Endothelial cell of umbilical vein (primary cell): ENCODE measurements around the gene PPIL1. TPM values are rescaled to one million over a fixed set of nuclear protein-coding genes. Genes with fewer than 3 reads are reported as not detected.

Experiments
- BruUV-seq: library from RNA; stranded (reverse); fragments of 400-500 nt; replicated peaks from 2 replicates; lab custom pipeline; 2021; lab: Mats Ljungman, UMichigan
- CTCF ChIA-PET: fragments of 300-600, 350-600 bp; sonication (Branson Sonifier 250); formaldehyde crosslinking; loops from one replicate; lab custom pipeline; 2021; ENCODE audit warnings: antibody characterized with exemption, inconsistent platforms; lab: Charles Lee
- POLR2A ChIA-PET: fragments of 300-600, 350-600 bp; sonication (Branson Sonifier 250); formaldehyde crosslinking; loops from one replicate; lab custom pipeline; 2021; ENCODE audit warnings: antibody characterized with exemption, inconsistent platforms; lab: Charles Lee
- DNase-seq: peaks from one replicate; pipeline ENCODE4 v3.0.0-alpha.2; 2011; ENCODE audit warnings: low read depth, low spot score
- FAIRE-seq: peaks from 2 replicates; lab custom pipeline; 2011; peaks lifted over from hg19 to GRCh38; lab: Jason Lieb, UNC
- H2AFZ ChIP-seq: 2 replicates; pipeline ENCODE4 v1.6.0; 2012; ENCODE audit warnings: low read depth, low read length, control low read depth, inconsistent platforms
- H3K27ac ChIP-seq: 2 replicates; pipeline ENCODE4 v1.5.1; 2011; ENCODE audit warnings: low read depth, mild to moderate bottlenecking, control low read depth, low read length, moderate library complexity; ENCODE audit not compliant: insufficient read depth
- H3K27me3 ChIP-seq, 2 experiments: 2 replicates each; pipeline versions ENCODE4 v1.6.0 to v1.6.1; 2011; ENCODE audit warnings: low read length in 2 of 2, mixed read lengths in 1 of 2; ENCODE audit not compliant: control insufficient read depth in 2 of 2, insufficient read depth in 2 of 2
- H3K36me3 ChIP-seq, 2 experiments: 2 replicates in 1 of 2; 3 replicates in 1 of 2; pipeline ENCODE4 v1.5.1; 2011; ENCODE audit warnings: low read length in 2 of 2, mild to moderate bottlenecking in 1 of 2, moderate library complexity in 1 of 2; ENCODE audit not compliant: control insufficient read depth in 2 of 2, insufficient read depth in 2 of 2; ENCODE audit errors: extremely low read depth in 1 of 2
- H3K4me1 ChIP-seq: 3 replicates; pipeline ENCODE4 v1.5.1; 2011; ENCODE audit warnings: mild to moderate bottlenecking, low read length; ENCODE audit not compliant: control insufficient read depth, insufficient read depth; ENCODE audit errors: extremely low read depth
- H3K4me2 ChIP-seq: 2 replicates; pipeline ENCODE4 v1.6.1; 2011; ENCODE audit warnings: low read length, control low read depth, mixed read lengths; ENCODE audit not compliant: insufficient read depth
- H3K4me3 ChIP-seq, 3 experiments: fragments of 200-600 bp in 1 of 3; sonication (generic), shearing (Covaris generic) in 1 of 3; replicated peaks in 1 of 3; 2 replicates each; pipeline ENCODE4 v1.5.1; 2011 to 2016; ENCODE audit warnings: control low read depth in 3 of 3, low read length in 3 of 3, mild to moderate bottlenecking in 2 of 3, inconsistent platforms in 1 of 3, low read depth in 1 of 3, moderate library complexity in 1 of 3; ENCODE audit not compliant: insufficient read depth in 1 of 3
- H3K79me2 ChIP-seq: 2 replicates; pipeline ENCODE4 v1.6.0; 2012; ENCODE audit warnings: low read length, inconsistent platforms; ENCODE audit not compliant: control insufficient read depth, insufficient read depth
- H3K9ac ChIP-seq: replicated peaks from 2 replicates; pipeline ENCODE3; 2011; ENCODE audit warnings: low read length, control low read depth; ENCODE audit not compliant: insufficient read depth; ENCODE audit errors: extremely low read depth
- H3K9me1 ChIP-seq: replicated peaks from 3 replicates; pipeline ENCODE4 v1.6.0; 2011; ENCODE audit warnings: mild to moderate bottlenecking, low read length; ENCODE audit not compliant: control insufficient read depth, insufficient read depth; ENCODE audit errors: extremely low read depth
- H3K9me3 ChIP-seq: replicated peaks from 2 replicates; pipeline ENCODE4 v1.5.1; 2012; ENCODE audit warnings: low read length, inconsistent platforms; ENCODE audit not compliant: control insufficient read depth, insufficient read depth
- H4K20me1 ChIP-seq: replicated peaks from 2 replicates; pipeline ENCODE3; 2011; ENCODE audit warnings: mild to moderate bottlenecking, low read length; ENCODE audit not compliant: control insufficient read depth, insufficient read depth; ENCODE audit errors: extremely low read depth
- EZH2 ChIP-seq: IDR thresholded peaks from 2 replicates; pipeline ENCODE4 v1.6.1; 2012; ENCODE audit warnings: borderline replicate concordance, low read depth, mild to moderate bottlenecking, moderate library complexity, low read length, inconsistent platforms; ENCODE audit not compliant: severe bottlenecking
- FOS ChIP-seq: IDR thresholded peaks from 2 replicates; pipeline ENCODE4 v1.6.1; 2011; ENCODE audit warnings: mild to moderate bottlenecking, low read length, moderate library complexity, borderline replicate concordance; ENCODE audit not compliant: insufficient read depth
- JUN ChIP-seq: IDR thresholded peaks from 2 replicates; pipeline ENCODE4 v1.6.1; 2011; ENCODE audit warnings: borderline replicate concordance, low read depth; ENCODE audit not compliant: insufficient read length, insufficient read depth
- POLR2A ChIP-seq: IDR thresholded peaks from 2 replicates; pipeline ENCODE4 v1.6.1; 2012; ENCODE audit warnings: low read depth, mild to moderate bottlenecking, control low read depth, low read length
- POLR2AphosphoS5 ChIP-seq: IDR thresholded peaks from 2 replicates; pipeline ENCODE4 v1.6.1; 2012; ENCODE audit warnings: low read depth, mild to moderate bottlenecking, control low read depth, low read length, moderate library complexity; ENCODE audit not compliant: insufficient read depth
- dilution Hi-C: fragments of 300-500 bp; cut with MboI; formaldehyde crosslinking; loops from one replicate; pipeline ENCODE4 v1.15.0; 2019; ENCODE audit warnings: low sequenced_read_pairs; ENCODE audit not compliant: extremely low pct_ligation_motif_present
- intact Hi-C: fragments of 100-400 bp; cut with micrococcal nuclease; formaldehyde crosslinking; loops from one replicate; pipeline ENCODE4 v1.10.0; 2022
- polyA plus RNA-seq, 4 experiments: library from polyadenylated mRNA; depleted of rRNA in 3 of 4; stranded (reverse) in 3 of 4; unstranded in 1 of 4; fragments of >200 nt; gene quantifications; 2 replicates each; pipeline versions ENCODE4 v1.2.1 to v1.2.3, GENCODE V29; 2011 to 2012; ENCODE audit warnings: missing spikeins in 1 of 4
- total RNA-seq: library from RNA; stranded (reverse); gene quantifications from 2 replicates; pipeline ENCODE4 v1.2.3, GENCODE V29; 2021
- TF ChIP-seq, protein P1 (sequence below), 2 donors: IDR thresholded peaks; 1 replicate in 1 of 2; 2 replicates in 1 of 2; pipeline ENCODE4 v1.5.1; 2011; ENCODE audit warnings: low read length in 2 of 2, mild to moderate bottlenecking in 2 of 2, moderate library complexity in 2 of 2, control low read depth in 1 of 2, inconsistent platforms in 1 of 2, low read depth in 1 of 2; ENCODE audit not compliant: insufficient read depth in 1 of 2; ENCODE audit errors: extremely low read depth in 1 of 2

Gene PPIL1
- total and polyA plus RNA-seq, 2 donors (not counting 3 experiments of a cell fraction or from before 2014, with no cell fraction given), result 28.6 to 35.6 TPM

DNA sequence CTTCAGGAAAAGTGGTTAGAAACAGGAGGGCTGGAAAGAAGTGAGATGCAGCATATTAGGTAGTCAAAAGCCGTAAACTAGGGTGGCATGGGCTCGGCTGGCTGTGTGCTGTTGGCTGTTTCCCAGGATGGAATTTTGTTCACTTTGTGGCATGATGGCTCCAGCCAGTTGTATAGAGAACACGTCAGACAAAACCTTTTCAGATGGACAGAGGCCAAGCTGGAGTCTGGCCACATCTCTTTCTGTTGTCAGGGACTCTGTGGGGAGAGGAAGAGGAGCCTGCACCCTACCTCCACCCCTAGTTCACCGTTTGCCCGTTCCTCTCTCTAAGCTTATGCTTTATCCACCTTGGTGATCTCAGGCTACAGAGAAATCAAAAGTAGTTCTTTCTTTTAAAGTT is 33.2 kb upstream of the PPIL1 start:
- no peaks in the 10 kb centered on the region for H3K27me3 ChIP-seq
- H3K79me2 ChIP-seq, result no peaks in the 10 kb centered on the region
- no TSS peak for BruUV-seq
- H3K9me3 ChIP-seq, result no peaks in the 10 kb centered on the region
- peaks cover 8% of the 10 kb centered on the region for H3K4me1 ChIP-seq
- dilution Hi-C loops (no loop called here), intact Hi-C loops (no loop called here)
- DNase-seq (peak; percentile 30), FAIRE-seq (no peak)
- H4K20me1 ChIP-seq, result no peaks in the 10 kb centered on the region
- no peak overlapping the region for H3K27ac ChIP-seq
- H3K9ac ChIP-seq, result no peak overlapping the region
- ChIA-PET POLR2A (no interaction called here), CTCF (interaction anchor here (2.0 kb wide), 1 partner anchor 110 kb away, joined by 5 read pairs; no protein-coding TSS in a partner anchor)
- H3K9me1 ChIP-seq, result no peaks in the 10 kb centered on the region
- no peak overlapping the region for H3K4me3 ChIP-seq
- TF ChIP-seq FOS (no peak), JUN (no peak)
- TF ChIP-seq, protein P1, sequence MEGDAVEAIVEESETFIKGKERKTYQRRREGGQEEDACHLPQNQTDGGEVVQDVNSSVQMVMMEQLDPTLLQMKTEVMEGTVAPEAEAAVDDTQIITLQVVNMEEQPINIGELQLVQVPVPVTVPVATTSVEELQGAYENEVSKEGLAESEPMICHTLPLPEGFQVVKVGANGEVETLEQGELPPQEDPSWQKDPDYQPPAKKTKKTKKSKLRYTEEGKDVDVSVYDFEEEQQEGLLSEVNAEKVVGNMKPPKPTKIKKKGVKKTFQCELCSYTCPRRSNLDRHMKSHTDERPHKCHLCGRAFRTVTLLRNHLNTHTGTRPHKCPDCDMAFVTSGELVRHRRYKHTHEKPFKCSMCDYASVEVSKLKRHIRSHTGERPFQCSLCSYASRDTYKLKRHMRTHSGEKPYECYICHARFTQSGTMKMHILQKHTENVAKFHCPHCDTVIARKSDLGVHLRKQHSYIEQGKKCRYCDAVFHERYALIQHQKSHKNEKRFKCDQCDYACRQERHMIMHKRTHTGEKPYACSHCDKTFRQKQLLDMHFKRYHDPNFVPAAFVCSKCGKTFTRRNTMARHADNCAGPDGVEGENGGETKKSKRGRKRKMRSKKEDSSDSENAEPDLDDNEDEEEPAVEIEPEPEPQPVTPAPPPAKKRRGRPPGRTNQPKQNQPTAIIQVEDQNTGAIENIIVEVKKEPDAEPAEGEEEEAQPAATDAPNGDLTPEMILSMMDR (IDR thresholded peaks at IDR 0.05; ENCODE audit: extremely low read depth in 1 of 2, insufficient read depth in 1 of 2, low read depth in 1 of 2, low read length in 2 of 2), result no peak
- H2AFZ ChIP-seq, result no peak overlapping the region
- no peak overlapping the region for H3K4me2 ChIP-seq
- H3K36me3 ChIP-seq, result peaks cover 0 to under 1% of the 10 kb centered on the region in 2 experiments

DNA sequence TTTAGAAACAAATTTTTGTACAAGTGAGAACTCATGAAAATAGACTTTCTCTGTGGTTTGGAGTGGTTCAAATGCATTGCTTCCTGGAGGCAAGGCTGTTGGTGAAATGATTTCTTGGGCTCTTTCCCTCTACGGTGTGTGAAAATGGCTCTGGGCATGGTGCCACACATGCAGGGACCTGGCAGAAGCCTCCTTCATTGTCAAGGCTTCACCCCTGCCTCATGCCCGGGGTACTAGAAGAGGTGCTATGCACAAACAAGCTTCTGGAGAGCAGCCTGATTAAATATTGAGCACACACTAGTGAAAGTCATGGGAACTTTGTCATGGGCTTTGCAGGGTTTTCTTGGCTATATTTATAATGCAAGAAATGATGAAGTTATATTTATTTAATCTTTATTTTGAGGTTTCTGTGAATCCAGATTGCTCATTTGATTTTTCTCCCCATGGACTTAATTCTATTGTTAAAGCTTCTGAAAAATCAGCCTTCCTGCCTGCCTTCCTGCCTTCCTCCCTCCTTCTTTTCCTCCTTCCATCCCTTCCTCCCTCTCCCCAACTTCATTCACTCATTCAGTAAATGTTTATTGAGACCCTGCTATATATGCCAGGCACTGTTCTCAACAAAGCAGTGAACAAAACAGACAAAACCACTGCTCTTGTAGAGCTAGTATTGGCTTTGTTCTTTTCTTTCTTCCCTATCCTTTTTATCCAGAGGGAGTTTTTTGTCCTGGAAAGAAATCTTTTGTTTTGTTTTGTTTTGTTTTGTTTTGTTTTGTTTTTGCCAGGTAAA is 32.1 kb upstream of the PPIL1 start:
- Histone ChIP-seq H3K9me1 (no peaks in the 10 kb centered on the region), H3K27me3 (no peaks in the 10 kb centered on the region), H3K27ac (no peak overlapping the region), H3K4me1 (peaks cover 5% of the 10 kb centered on the region), H2AFZ (no peak overlapping the region), H3K9ac (no peak overlapping the region), H4K20me1 (no peaks in the 10 kb centered on the region), H3K36me3 (peaks cover 6 to 8% of the 10 kb centered on the region in 2 experiments), H3K9me3 (no peaks in the 10 kb centered on the region), H3K79me2 (no peaks in the 10 kb centered on the region), H3K4me3 (no peak overlapping the region), H3K4me2 (no peak overlapping the region)
- ChIA-PET CTCF (interaction anchor here (1.1 to 2.0 kb wide), 3 partner anchors 21 to 303 kb away, joined by 3 to 5 read pairs (median 3); partner anchors contain the start of gene C6orf89), POLR2A (no interaction called here)
- no TSS peak for BruUV-seq
- FAIRE-seq, result no peak
- TF ChIP-seq POLR2AphosphoS5, result no peak
- no peak for TF ChIP-seq JUN
- TF ChIP-seq EZH2, result no peak
- TF ChIP-seq POLR2A, result no peak
- dilution Hi-C loops, result no loop called here
- intact Hi-C loops, result no loop called here
- peak; percentile 73 for DNase-seq
